Aorta (tissue), 5 donors: Measurements from ENCODE around the gene PHACTR4. TPM values are rescaled to one million over a fixed set of nuclear protein-coding genes. Genes with fewer than 3 reads are reported as not detected.
"Not testable (repeated sequence)": the region's sequence is repeated elsewhere in the genome, so short reads cannot be mapped to it uniquely, and the experiment has no call there.

Experiments used
- ATAC-seq: fragments of 200-7000 bp; cut with Tn5 transposase; one replicate; pipeline ENCODE4 v1.9.1; 2022; ENCODE audit warnings: moderate library complexity; ENCODE audit not compliant: low FRiP score
- DNase-seq, 2 donors: peaks; one replicate each; pipeline ENCODE4 v3.0.0-alpha.2; 2020
- H3K27ac ChIP-seq, 2 donors: one replicate each; pipeline ENCODE4 v1.5.1; 2013; ENCODE audit warnings: low read length in 2 of 2, mild to moderate bottlenecking in 2 of 2, moderate library complexity in 2 of 2, control low read depth in 1 of 2, inconsistent platforms in 1 of 2, low read depth in 1 of 2
- H3K27me3 ChIP-seq, 2 donors: one replicate each; pipeline ENCODE4 v1.6.1; 2013; ENCODE audit warnings: control low read depth in 1 of 2, low read length in 1 of 2, mild to moderate bottlenecking in 1 of 2, moderate library complexity in 1 of 2; ENCODE audit not compliant: insufficient read depth in 2 of 2, control insufficient read depth in 1 of 2
- H3K36me3 ChIP-seq, 2 donors: one replicate each; pipeline ENCODE4 v1.6.1; 2013; ENCODE audit warnings: control low read depth in 1 of 2, low read length in 1 of 2, mild to moderate bottlenecking in 1 of 2; ENCODE audit not compliant: insufficient read depth in 2 of 2, control insufficient read depth in 1 of 2
- H3K4me1 ChIP-seq, 2 donors: one replicate each; pipeline ENCODE4 v1.6.1; 2013; ENCODE audit warnings: low read length in 2 of 2, control low read depth in 1 of 2, mild to moderate bottlenecking in 1 of 2, moderate library complexity in 1 of 2; ENCODE audit not compliant: insufficient read depth in 2 of 2, control insufficient read depth in 1 of 2
- H3K4me3 ChIP-seq, 2 donors: one replicate each; pipeline ENCODE4 v1.5.1; 2013; ENCODE audit warnings: low read length in 2 of 2, control low read depth in 1 of 2, mild to moderate bottlenecking in 1 of 2
- H3K9me3 ChIP-seq: one replicate; pipeline ENCODE4 v1.6.1; 2013; ENCODE audit warnings: mild to moderate bottlenecking, low read length; ENCODE audit not compliant: control insufficient read depth
- WGBS, 2 donors: extraction: QIAGEN DNeasy Blood & Tissue Kit; methylation state at CpG; one replicate each; pipeline ENCODE4 v1.1.7; 2013; 5-methylcytosine and 5-hydroxymethylcytosine counted together
- intact Hi-C, 2 donors: fragments of 100-400 bp; cut with DNase I; formaldehyde crosslinking; loops; one replicate each; pipeline versions ENCODE4 v1.14.2 to v1.15.0; 2022
- polyA plus RNA-seq, 2 donors: library from polyadenylated mRNA; stranded (reverse); fragments of 200-250 nt; gene quantifications; one replicate each; pipeline ENCODE4 v1.2.3, GENCODE V29; 2013
- total RNA-seq, 2 donors: library from RNA; stranded (reverse); fragmentation: NEBNext Ultra II Directional; extraction: Animal tissue kit (Norgen Biotek cat#: 25700); gene quantifications; one replicate each; pipeline ENCODE4 v1.2.1, GENCODE V29; 2021
- donor health status: healthy with polysubstance abuse.
- donor health status: Bipolar disorder and iron deficiency.
- donor health status: DM: no; HTN: no; CAD: no.
- donor health status: DM: no; HTN: no; CAD: no.
- donor health status: DM: yes; HTN: yes; CAD: no.

PHACTR4 gene
- total and polyA plus RNA-seq, 4 donors = 11.3 to 38.9 (median 26.3) TPM

DNA sequence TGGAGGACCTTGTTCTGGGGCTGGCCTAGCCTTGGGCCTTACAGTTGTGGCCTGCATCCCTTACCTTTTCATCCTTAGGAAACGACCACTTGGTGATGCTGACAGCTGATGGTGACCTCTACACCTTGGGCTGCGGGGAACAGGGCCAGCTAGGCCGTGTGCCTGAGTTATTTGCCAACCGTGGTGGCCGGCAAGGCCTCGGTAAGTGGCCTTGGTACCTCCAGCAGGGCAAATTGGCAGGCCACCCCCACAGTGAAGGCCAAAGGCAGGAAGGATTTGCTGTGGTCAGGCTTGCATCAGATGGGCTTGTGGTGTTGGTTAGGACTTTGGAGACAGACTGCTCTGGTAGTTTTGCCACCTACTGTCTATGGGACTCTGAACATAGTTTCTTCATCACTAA, 165.6 kb downstream of the PHACTR4 start:
- 95 to 96% methylated on average over 6 of the region's 6 CpGs for WGBS, 2 donors
- H3K4me1 ChIP-seq = no peaks in the 10 kb centered on the region
- no peaks in the 10 kb centered on the region for H3K36me3 ChIP-seq

GRCh38 chr1:28537457-28538199, 168.1 kb downstream of the PHACTR4 start:
- 85% methylated on average over 8 of the region's 8 CpGs for WGBS, 2 donors
- no peaks in the 10 kb centered on the region for H3K27me3 ChIP-seq
- H3K4me3 ChIP-seq = no peak overlapping the region
- ATAC-seq = no peak
- H3K27ac ChIP-seq = no peak overlapping the region
- H3K4me1 ChIP-seq = no peaks in the 10 kb centered on the region
- intact Hi-C loops = no loop called here
- no peaks in the 10 kb centered on the region for H3K36me3 ChIP-seq
- no peak for DNase-seq
- no peaks in the 10 kb centered on the region for H3K9me3 ChIP-seq

More for the DNA sequence above, 165.6 kb downstream of the PHACTR4 start:
- Histone ChIP-seq H3K27me3 (no peaks in the 10 kb centered on the region), H3K27ac (no peak overlapping the region), H3K9me3 (no peaks in the 10 kb centered on the region), H3K4me3 (no peak overlapping the region)
- intact Hi-C loops = no loop called here
- ATAC-seq (no peak), DNase-seq (no peak)

GRCh38 chr1:28538286-28538685, 168.7 kb downstream of the PHACTR4 start:
- 82 to 86% methylated on average over 6 of the region's 6 CpGs for WGBS, 2 donors
- Histone ChIP-seq H3K4me3 (no peak overlapping the region), H3K27me3 (no peaks in the 10 kb centered on the region), H3K4me1 (no peaks in the 10 kb centered on the region), H3K36me3 (no peaks in the 10 kb centered on the region), H3K9me3 (no peaks in the 10 kb centered on the region), H3K27ac (no peak overlapping the region)
- DNase-seq (no peak), ATAC-seq (no peak)
- intact Hi-C loops = no loop called here

- intact Hi-C loops = no loop called here
- Histone ChIP-seq H3K4me1 (no peaks in the 10 kb centered on the region), H3K27me3 (no peaks in the 10 kb centered on the region), H3K36me3 (no peaks in the 10 kb centered on the region), H3K9me3 (no peaks in the 10 kb centered on the region), H3K4me3 (no peak overlapping the region), H3K27ac (no peak overlapping the region)
- WGBS, 2 donors = 88 to 91% methylated on average over 7 of the region's 7 CpGs
- no peak for ATAC-seq
- DNase-seq = no peak
Measured at GRCh38 chr1:28540651-28541050, 171.1 kb downstream of the PHACTR4 start.

- WGBS, 2 donors = 90% methylated on average over 8 of the region's 8 CpGs
- DNase-seq, H3K9me3 ChIP-seq, H3K36me3 ChIP-seq, H3K4me3 ChIP-seq, ATAC-seq, H3K4me1 ChIP-seq, intact Hi-C loops, H3K27ac ChIP-seq, H3K27me3 ChIP-seq: not testable (repeated sequence)
Measured at GRCh38 chr1:28541414-28542015, 172.0 kb downstream of the PHACTR4 start.

- no peak overlapping the region for H3K4me3 ChIP-seq
- H3K9me3 ChIP-seq = no peaks in the 10 kb centered on the region
- intact Hi-C loops = no loop called here
- no peaks in the 10 kb centered on the region for H3K27me3 ChIP-seq
- H3K36me3 ChIP-seq = no peaks in the 10 kb centered on the region
- no peak overlapping the region for H3K27ac ChIP-seq
- 93 to 97% methylated on average over 4 of the region's 4 CpGs for WGBS, 2 donors
- H3K4me1 ChIP-seq = no peaks in the 10 kb centered on the region
- ATAC-seq (no peak), DNase-seq (no peak)
Measured at GRCh38 chr1:28545246-28545628, 175.7 kb downstream of the PHACTR4 start.

GRCh38 chr1:28548318-28548717, 178.8 kb downstream of the PHACTR4 start:
- WGBS, 2 donors = 86 to 92% methylated on average over 3 of the region's 3 CpGs
- ATAC-seq = no peak
- intact Hi-C loops = no loop called here
- H3K4me3 ChIP-seq = no peak overlapping the region
- no peaks in the 10 kb centered on the region for H3K36me3 ChIP-seq
- DNase-seq = no peak
- no peaks in the 10 kb centered on the region for H3K27me3 ChIP-seq
- no peak overlapping the region for H3K27ac ChIP-seq
- H3K4me1 ChIP-seq = no peaks in the 10 kb centered on the region
- H3K9me3 ChIP-seq = no peaks in the 10 kb centered on the region
